HG02642 (cell line): ENCODE data around the gene ENOX2.

Source experiments
- ATAC-seq: cut with Tn5 transposase; IDR thresholded peaks from one replicate; pipeline ENCODE4 v1.9.1; 2021; ENCODE audit warnings: mild to moderate bottlenecking; ENCODE audit not compliant: unreplicated experiment, poor library complexity

The ENOX2 gene

DNA sequence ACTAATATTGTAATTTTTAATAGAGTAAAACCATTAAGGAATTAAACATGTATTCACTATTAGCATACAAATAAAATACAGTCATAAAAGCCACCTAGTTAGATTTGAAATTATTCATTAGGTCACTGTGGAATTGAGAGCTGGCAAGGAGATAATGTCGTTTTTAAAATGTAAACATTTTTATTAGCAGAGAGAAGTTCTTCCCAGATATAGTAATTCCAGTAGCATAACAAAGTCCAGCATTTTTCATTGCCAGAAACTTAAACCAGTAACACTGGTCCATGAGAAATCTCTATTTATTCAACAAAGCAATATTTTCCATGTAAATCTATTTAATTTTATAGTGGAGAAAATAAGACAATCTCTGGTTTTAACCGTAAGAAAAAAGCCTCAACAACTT is 17.5 kb downstream of the ENOX2 start:
- no peak for ATAC-seq

DNA sequence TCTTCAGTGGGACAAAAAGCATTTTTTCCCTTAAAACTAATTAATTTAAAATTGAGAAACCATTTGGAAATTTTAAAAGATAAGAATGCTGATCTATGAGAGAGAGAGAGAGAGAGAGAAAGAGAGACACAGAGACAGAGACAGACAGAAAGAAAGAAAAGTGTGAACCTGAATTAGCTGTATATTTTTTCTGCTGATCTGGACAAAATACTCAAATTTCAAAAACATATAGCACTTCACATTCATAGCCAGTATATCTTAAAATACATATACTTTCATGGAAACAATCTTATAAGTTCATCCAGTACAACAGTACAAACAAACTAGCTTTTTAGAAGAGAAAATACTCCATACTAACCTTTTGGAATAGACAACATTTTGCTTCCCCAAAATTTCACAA is 18.4 kb downstream of the ENOX2 start:
- ATAC-seq: no peak

DNA sequence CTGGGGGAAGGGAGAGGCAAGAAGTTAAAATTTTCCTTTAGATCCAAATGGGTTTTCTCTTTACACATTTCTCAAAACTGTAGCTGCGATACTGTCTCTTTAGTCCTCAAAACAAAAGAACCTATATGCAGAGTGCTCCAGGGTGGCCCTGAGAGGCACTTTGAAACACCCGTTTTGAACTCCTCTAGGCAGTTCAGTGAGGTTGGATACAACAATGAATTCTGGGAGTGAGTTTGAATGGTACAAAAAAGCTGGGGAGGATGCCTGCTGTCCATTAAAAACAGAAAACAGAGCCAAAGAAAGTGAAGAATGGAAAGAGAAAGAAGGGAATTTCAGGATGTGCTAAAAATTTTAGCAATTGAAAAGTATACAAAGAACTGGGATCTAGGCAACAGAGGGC is 23.1 kb downstream of the ENOX2 start:
- no peak for ATAC-seq

DNA sequence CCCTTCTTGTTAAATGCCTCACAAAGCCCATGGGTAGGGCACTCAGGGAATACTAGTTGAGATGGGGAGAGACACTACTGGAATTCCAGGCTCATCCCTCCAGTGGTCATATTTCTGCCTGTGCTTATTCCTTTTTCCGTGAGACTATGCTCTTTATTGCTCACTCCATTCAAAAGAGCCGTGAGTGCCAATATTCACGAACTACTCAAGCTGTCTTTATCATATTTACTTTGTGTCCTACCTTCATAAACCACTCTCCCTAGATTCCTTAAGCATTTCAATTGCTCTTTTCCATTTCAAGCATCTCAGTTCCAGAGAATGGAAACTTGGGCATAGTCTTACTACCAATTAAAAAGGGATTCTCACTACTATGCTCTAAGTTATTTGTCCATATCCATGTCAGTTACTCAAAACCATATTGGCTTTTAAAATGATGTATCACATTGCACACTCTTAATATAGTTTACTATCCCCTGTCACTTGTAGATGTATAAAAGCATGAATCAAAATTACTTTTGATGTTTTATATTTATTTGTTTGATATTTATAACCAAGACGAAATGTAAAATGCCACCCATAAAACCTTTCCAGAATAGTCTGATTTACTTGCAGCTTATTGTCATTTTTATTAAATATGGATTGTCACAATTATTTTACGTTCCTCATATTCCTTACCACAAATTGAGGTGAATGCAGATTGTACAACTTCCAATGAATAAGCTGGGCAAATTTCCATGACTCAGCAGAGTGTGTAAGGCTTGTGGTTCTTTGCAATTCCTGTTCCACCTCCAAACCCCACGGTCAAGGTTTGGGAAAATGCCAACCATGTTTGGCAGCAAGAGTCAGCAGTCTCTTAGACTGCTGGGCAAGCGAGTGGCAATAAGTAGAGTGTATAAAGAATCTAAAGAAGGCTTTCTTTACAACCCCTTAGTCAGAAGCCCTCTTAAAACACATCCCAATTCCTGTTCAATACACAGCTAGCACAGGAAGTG is 24.4 kb downstream of the ENOX2 start:
- no peak for ATAC-seq

DNA sequence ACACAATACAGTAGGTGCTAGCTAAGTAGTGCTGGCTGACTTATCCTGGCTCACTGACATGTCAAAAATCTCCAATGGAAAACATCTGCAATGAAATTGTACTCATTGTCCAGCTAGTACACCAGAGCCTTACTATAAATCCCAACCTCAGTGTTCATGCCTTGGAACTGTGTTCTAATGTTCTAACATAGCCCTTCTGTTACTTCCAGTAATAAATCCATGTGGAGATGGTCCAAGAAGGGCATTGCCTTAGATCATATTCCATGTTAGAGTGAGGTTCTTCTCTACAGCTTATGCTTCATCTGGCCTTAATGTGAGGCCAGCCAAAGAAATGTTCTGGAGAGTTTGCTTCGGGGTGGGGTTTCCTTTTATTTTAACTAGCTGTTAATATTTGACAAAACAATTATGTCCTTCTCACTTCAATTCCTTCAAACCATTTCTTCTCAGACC is 25.1 kb downstream of the ENOX2 start:
- ATAC-seq: no peak

DNA sequence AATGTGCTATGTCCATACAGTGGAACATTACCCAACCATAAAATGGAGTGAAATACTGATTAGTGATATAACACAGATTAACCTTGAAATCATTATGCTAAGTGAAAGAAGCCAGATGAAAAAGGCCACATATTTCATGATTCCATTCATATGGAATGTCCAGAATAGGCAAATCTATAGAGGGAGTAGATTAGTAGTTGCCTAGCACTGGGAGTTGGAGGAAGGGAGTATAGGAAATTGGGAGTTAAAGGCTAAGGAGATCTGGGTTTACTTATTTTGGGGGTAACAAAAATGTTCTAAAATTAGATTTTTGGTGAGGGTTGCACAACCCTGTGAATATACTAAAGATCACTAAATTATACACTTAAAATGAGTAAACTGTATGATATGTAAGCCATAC is 26.8 kb downstream of the ENOX2 start:
- no peak for ATAC-seq

DNA sequence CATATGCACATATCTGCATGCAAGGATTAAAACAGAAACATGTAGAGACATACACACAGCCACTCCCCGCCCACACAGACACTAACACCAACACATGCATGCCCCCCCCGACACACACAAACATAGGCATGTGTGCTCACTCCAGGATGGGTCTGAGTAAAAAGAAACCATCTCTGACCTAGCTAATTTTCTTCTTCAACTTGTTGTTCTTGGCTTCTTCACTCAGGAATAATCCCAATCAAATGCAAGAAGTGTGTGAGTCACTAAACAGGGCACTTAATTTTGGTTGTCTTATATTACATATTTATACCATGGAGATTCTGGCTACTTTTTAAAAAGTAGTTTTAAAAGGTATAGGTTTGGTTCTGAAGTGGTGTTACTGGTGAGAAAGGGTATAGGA is 28.3 kb downstream of the ENOX2 start:
- ATAC-seq: no peak

DNA sequence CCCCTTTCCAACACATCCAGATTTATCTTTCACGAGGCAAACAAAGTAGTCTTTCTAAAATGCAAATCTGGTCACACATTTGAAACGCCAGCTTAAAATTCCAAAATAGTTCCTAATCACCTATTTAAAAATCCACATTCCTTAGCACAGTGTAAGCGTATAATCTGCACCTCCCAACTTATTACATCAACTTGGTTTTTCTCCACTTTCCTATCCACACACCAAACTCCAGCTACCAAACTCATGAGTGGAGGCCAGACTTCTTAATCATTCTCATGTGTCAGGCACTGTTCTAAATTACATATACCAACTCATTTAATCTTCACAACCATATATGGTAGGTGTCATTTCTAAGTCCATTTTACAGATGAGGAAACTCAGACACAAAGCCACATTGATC is 33.8 kb downstream of the ENOX2 start:
- ATAC-seq: no peak

DNA sequence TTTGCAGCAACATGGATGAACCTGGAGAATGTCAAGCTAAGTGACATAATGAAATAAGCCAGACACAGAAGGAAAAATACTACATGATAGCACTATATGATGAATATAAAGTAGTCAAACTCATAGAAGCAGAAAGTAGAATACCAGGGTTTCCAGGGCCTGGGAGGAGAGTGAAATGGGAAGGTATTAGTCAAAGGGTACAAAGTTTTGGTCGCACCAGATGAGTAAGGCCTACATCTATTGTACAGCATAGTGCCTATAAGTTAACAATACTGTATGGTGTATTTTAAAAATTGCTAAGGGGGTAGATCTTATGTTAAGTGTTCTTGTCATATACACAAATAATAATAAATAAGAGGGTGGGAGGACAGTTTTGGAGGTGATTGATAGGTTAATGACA is 41.5 kb downstream of the ENOX2 start:
- ATAC-seq: no peak

DNA sequence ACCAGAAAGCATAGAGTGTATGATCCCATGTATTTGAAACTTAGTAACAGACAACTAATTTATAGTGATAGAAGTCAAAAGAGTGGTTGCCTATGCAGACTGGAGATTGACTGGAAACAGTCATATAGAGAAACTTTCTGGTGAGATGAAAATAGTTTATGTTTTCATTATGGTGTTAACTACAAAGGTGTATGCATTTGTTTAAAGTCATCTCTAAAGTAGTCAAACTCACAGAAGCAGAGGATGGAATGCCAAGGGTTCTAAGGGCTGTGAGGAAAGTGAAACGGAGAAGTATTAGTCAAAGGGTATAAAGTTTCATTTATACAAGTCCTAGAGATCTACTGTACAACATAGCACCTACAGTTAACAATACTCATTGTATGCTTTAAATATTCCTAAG is 45.8 kb downstream of the ENOX2 start:
- ATAC-seq: peak; percentile 97

DNA sequence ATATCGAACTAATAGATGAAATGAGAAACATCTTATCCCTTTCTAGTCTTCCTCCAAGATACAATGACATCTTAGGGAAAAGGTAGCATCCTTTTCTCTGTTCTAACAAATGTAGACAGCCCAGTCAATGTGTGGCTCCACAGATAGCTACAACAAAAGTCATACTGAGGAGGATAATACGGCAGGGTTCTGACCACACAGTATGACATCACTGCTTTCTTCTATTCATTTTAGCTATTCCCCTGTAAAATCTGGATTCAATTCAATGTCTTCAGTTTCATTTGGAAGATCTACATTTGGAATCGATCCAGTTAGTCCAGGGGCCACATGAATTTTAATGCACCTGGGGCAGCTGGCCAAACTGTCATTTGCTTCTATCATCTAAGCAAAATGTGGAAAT is 51.4 kb downstream of the ENOX2 start:
- no peak for ATAC-seq

DNA sequence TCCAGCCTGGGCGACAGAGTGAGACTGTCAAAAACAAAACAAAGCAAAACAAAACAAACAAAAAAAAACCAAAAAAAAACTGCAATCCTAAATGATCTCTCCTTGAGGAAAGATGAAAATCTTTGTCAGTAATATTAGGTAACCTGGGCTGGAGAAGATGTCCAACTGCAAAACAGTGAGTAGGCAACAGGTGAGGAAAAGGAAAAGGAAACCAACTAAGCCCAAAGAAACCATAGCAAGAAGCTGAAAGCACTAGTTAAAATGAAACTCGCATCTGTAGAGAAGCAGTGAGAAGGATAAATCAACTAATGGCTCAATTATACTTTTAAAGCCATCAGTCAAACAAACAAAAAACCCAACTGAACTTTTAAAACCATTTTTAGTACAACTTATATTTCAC is 54.2 kb downstream of the ENOX2 start:
- peak; percentile 75 for ATAC-seq

DNA sequence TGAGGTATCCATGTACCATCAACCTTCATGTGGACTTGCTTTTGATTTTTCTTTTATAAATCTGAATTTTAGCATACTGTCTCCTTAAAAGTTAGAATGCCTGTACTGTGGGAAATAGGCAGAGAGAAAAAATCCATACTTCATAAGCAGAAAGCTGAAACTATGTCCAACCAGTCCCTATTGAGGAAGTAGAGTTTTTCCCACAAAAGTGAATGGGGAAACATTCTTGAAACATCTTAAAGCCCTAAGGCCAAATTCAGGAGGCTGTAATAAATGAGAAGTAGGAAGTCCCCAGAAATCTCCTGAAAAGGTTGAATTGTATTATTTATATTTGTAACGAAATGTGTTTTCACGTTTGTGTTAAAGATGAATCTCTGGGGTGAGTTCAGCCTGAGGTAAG is 56.3 kb downstream of the ENOX2 start:
- ATAC-seq: no peak

DNA sequence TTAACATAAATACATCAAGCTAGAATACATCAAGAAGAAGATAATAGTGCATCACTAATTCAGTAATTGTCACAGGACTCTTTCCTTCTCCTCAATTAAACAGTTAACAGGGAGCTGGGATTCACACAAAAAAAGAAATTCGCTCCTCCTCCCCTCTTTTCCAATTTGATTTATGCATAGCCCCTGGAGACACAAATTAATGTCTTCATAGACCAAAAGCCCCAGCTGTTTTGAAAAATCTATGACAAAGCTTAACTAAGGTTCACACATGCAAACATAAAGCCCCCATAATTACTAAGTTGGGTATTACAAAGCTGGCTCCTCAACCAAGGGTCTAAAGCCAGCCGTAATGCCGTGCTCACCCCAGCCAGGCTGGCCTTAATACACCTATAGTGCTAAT is 61.2 kb downstream of the ENOX2 start:
- ATAC-seq: no peak

DNA sequence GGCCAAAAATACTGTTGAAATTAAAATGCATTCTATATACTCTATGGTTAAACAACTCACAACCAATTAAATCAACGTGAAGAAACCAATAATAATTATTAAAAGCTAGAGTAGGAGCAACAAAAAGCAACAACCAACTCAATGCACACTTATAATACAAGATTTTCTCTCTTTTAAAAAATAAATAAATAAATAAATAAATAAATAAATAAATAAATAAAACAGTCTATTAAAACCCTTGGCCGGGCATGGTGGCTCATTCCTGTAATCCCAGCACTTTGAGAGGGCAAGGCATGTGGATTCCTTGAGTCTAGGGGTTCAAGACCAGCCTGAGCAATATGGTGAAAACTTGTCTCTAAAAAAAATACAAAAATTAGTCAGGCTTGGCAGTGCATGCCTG is 62.7 kb downstream of the ENOX2 start:
- no peak for ATAC-seq

DNA sequence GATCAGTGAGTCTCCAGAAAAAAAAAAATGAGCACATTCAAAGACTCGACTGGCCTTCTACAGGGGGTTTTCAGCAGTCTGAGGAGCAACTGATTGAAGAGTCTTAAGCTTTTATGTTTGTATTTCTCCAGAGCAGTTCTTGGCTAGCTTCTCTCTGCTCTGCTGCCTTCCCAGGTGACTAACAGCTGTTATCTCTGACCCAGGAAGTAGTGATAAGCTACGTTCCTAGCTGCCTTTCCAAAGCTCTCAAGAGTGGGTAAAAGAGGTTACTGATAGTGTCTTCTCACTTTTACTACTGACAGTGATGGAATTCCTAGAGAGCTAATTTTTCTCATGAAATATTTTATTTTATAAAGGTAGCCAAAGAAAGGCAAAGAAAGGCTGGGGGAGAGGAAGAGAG is 66.6 kb downstream of the ENOX2 start:
- no peak for ATAC-seq

DNA sequence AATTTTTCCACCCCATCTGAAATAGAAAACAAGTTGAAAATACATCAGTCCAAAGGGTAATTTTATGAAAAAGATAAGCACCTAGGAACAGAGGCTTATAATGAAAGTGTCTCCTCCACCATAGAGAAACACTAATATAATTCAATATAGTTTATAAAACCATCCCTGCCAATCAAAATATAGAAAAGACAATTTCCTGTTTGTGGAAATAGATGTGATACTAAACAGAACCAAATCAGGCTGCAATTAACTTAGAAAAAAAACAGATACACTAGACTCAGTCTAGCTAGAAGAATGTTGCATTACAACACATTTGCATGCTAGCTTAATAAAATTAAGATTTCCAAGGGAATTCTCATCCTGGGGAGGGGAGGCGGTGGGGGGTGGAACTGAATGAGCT is 68.2 kb downstream of the ENOX2 start:
- ATAC-seq: no peak

DNA sequence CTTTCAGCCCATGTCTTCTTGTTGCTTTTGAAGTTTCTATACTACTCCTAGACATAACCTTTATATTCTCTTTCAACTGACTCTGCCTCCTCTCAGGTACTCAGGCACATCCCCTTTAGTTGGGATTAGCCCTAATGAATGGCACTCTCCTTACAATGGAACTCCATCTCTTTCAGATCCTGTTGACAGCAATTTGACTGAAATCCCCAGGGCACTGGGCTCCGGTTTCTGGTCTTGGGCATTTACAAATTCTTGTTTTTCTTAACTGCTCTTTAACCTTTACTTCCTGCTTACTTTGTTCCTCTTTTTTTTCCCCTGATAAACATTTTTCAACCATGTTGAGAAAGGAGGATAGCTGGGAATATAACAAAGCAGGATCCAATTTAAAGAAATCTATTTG is 68.9 kb downstream of the ENOX2 start:
- no peak for ATAC-seq

DNA sequence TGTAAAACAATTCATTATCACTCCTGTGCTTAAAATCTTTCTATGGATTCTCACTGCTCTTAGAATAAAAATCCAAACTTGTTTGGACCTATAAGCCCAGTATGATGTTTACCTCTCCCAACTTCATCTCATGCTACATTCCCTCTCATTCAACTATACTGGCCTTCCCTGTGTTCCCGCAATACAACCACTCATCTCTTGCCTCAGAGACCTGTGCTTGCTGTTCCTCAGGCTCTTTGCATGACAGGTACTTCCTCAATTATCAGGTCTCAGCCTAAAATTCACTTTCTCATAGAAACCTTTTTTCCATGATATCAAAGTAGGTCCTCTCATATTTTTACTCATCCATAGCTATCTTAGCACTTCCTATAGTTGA is 71.7 kb downstream of the ENOX2 start:
- ATAC-seq: no peak

DNA sequence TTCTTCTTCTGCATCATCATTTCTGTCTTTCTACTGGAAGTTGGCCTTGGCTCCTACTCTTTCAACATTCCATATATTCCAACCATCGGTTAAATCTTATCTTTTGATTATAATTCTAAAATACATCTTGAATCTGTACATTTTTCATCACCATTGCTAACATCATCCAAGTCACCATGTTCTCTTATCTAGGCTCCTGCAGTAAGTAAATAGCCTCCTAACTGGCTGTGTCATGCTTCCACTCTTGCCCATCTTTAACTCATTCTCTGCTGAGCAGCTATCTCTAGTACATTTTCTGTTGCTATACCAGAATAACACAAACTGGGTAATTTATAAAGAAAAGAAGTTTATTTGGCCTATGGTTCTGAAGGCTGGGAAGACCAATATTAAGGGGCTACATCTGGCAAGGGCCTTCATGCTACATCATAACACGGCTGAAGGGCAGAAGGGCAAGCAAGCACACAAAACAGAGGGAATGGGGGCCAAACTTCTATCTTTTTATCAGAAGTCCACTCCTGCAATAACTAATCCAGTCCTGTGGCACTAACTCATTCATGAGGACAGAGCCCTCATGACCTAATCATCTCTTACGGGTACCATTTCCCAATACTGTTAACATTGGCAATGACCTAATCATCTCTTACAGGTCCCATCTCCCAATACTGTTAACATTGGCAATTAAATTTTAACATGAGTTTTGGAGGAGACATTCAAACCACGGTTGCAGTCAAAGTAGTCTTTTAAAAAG is 72.2 kb downstream of the ENOX2 start:
- no peak for ATAC-seq
